ENCODE data around the gene TTC28.

Gene TTC28

DNA sequence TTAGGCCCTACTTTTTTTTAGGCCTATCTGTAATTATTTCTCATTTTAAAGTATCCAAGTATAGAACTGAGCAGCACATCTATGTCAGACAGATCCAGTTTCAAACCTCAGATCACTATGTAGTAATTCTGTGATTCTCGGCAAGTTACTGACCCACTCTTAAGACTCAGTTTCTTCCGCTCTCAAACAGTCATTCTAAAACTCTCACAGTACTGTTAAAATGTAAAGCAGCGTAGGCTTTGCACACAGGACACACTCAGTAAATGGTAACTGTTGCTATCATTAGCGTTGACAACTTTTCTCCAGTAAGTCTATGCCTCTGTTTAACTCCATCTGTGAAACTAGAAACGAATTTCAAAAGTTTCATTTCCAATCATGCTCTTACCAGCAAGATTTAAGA is 277.1 kb downstream of the TTC28 start:
- peak; percentile 11 for DNase-seq (ENCODE audit: low spot score)
- TF ChIP-seq, protein P1, sequence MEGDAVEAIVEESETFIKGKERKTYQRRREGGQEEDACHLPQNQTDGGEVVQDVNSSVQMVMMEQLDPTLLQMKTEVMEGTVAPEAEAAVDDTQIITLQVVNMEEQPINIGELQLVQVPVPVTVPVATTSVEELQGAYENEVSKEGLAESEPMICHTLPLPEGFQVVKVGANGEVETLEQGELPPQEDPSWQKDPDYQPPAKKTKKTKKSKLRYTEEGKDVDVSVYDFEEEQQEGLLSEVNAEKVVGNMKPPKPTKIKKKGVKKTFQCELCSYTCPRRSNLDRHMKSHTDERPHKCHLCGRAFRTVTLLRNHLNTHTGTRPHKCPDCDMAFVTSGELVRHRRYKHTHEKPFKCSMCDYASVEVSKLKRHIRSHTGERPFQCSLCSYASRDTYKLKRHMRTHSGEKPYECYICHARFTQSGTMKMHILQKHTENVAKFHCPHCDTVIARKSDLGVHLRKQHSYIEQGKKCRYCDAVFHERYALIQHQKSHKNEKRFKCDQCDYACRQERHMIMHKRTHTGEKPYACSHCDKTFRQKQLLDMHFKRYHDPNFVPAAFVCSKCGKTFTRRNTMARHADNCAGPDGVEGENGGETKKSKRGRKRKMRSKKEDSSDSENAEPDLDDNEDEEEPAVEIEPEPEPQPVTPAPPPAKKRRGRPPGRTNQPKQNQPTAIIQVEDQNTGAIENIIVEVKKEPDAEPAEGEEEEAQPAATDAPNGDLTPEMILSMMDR (IDR thresholded peaks at IDR 0.05; ENCODE audit: extremely low read depth, missing control alignments) = no peak

DNA sequence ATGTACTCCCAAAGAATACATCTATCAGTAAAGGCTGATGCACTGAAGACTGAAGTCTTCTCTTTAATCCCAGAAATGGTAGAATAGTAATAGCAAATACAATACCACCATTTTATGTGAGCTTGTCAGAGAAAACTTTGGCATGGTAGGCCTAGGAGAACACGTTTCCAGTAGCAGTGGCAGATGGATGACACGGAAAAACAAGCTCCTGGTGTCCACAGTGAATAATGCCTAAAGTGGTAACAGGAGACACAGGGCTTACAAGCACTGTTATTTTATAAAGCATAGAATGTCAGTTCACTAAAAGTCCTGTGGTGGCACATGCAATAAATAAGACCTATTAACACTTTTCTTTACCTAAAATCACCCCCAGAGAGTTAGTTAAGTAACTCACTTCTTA is 277.6 kb downstream of the TTC28 start:
- TF ChIP-seq, protein P1 (IDR thresholded peaks at IDR 0.05; ENCODE audit: extremely low read depth, missing control alignments) = no peak
- DNase-seq (ENCODE audit: low spot score) = no peak

DNA sequence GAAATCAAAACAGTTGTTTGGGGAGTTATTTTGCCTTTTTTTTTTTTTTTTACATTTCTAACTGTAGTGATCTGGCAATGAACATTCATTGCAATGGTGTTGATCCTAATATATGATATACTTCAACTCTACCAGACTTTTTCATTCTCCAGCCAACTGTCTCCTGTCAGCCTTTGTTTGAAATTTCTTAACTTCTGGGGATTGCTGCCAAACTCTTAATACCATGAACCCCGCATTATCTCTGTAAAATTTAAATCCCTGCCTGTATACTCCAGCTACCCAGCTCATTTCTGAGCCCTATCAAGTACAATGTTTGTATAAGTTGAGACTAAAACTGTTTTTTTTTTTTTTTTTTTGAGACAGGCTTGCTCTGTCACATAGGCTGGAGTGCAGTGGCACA is 280.7 kb downstream of the TTC28 start:
- DNase-seq (ENCODE audit: low spot score) = no peak
- TF ChIP-seq, protein P1 (IDR thresholded peaks at IDR 0.05; ENCODE audit: extremely low read depth, missing control alignments) = no peak

- TF ChIP-seq, protein P1 (IDR thresholded peaks at IDR 0.05; ENCODE audit: extremely low read depth, missing control alignments) = no peak
- DNase-seq (ENCODE audit: low spot score) = no peak
Observed at GRCh38 chr22:28398355-28398754, 281.3 kb downstream of the TTC28 start.

GRCh38 chr22:28397306-28397705 is 282.3 kb downstream of the TTC28 start:
- DNase-seq (ENCODE audit: low spot score) = no peak
- TF ChIP-seq, protein P1 (IDR thresholded peaks at IDR 0.05; ENCODE audit: extremely low read depth, missing control alignments) = no peak

GRCh38 chr22:28395920-28396753 is 283.5 kb downstream of the TTC28 start:
- TF ChIP-seq, protein P1 (IDR thresholded peaks at IDR 0.05; ENCODE audit: extremely low read depth, missing control alignments) = no peak
- no peak for DNase-seq (ENCODE audit: low spot score)

- DNase-seq (ENCODE audit: low spot score) = no peak
- TF ChIP-seq, protein P1 (IDR thresholded peaks at IDR 0.05; ENCODE audit: extremely low read depth, missing control alignments) = no peak
Observed at GRCh38 chr22:28395520-28395919, 284.1 kb downstream of the TTC28 start.

All from GM20000 (cell line).